ENCODE results near the gene CBLB.
"Not testable (repeated sequence)": the region's sequence is repeated elsewhere in the genome, so short reads cannot be mapped to it uniquely, and the experiment has no call there.

Gene CBLB

GRCh38 chr3:105783631-105784030 lies 85.2 kb downstream of the CBLB start:
- DNase-seq: no peak

- peak; percentile 60 for DNase-seq
These were observed 86.9 kb downstream of the CBLB start for GRCh38 chr3:105781871-105782270.

GRCh38 chr3:105780107-105780506 lies 88.7 kb downstream of the CBLB start:
- peak; percentile 61 for DNase-seq

- no peak for DNase-seq
These were observed 93.4 kb downstream of the CBLB start for GRCh38 chr3:105775368-105775767.

- no peak for DNase-seq
These were observed 94.2 kb downstream of the CBLB start for GRCh38 chr3:105774444-105775180.

- no peak for DNase-seq
These were observed 95.5 kb downstream of the CBLB start for GRCh38 chr3:105773291-105773690.

- DNase-seq: no peak
These were observed 96.2 kb downstream of the CBLB start for GRCh38 chr3:105772635-105773034.

GRCh38 chr3:105771392-105771791 lies 97.4 kb downstream of the CBLB start:
- DNase-seq: no peak

- no peak for DNase-seq
These were observed 98.4 kb downstream of the CBLB start for GRCh38 chr3:105770410-105770809.

GRCh38 chr3:105767776-105768175 lies 101.0 kb downstream of the CBLB start:
- DNase-seq: no peak

- DNase-seq: no peak
These were observed 101.6 kb downstream of the CBLB start for GRCh38 chr3:105767216-105767615.

GRCh38 chr3:105765308-105765639 lies 103.5 kb downstream of the CBLB start:
- DNase-seq: no peak

GRCh38 chr3:105764378-105765307 lies 104.2 kb downstream of the CBLB start:
- no peak for DNase-seq

- DNase-seq: no peak
These were observed 105.2 kb downstream of the CBLB start for GRCh38 chr3:105763659-105764036.

GRCh38 chr3:105762749-105763658 lies 105.8 kb downstream of the CBLB start:
- DNase-seq: no peak

- DNase-seq: not testable (repeated sequence)
These were observed 106.6 kb downstream of the CBLB start for GRCh38 chr3:105762214-105762613.

GRCh38 chr3:105759442-105760078 lies 109.3 kb downstream of the CBLB start:
- DNase-seq: no peak

GRCh38 chr3:105758451-105758850 lies 110.4 kb downstream of the CBLB start:
- no peak for DNase-seq

GRCh38 chr3:105755121-105755886 lies 113.5 kb downstream of the CBLB start:
- DNase-seq: no peak

GRCh38 chr3:105752791-105753415 lies 115.9 kb downstream of the CBLB start:
- peak; percentile 20 for DNase-seq

- no peak for DNase-seq
These were observed 121.1 kb downstream of the CBLB start for GRCh38 chr3:105747696-105748095.
